ENCODE results near the gene C20orf202.
A peak's percentile ranks its signal among the peaks of the same experiment; 100 is the strongest.

The C20orf202 gene

DNA sequence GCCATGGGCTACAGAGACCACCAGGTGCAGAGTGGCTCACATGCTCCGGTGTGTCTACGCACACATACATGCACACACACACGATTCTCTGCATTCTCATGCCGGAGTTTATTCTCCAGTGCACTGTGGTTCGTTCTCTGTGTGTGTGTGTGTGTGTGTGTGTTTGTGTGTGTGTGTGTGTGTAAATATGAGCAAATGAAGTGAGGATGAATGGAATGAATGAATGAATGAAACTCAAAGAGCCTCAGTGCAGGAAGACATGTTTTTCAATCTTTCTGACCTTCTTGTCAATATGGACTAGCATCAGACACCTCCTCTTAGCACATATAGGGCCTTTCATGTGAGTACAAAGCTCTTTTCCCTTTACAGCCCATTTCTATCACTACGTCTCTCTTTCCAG, 20.1 kb upstream of the C20orf202 start:
- TF ChIP-seq, protein P1, sequence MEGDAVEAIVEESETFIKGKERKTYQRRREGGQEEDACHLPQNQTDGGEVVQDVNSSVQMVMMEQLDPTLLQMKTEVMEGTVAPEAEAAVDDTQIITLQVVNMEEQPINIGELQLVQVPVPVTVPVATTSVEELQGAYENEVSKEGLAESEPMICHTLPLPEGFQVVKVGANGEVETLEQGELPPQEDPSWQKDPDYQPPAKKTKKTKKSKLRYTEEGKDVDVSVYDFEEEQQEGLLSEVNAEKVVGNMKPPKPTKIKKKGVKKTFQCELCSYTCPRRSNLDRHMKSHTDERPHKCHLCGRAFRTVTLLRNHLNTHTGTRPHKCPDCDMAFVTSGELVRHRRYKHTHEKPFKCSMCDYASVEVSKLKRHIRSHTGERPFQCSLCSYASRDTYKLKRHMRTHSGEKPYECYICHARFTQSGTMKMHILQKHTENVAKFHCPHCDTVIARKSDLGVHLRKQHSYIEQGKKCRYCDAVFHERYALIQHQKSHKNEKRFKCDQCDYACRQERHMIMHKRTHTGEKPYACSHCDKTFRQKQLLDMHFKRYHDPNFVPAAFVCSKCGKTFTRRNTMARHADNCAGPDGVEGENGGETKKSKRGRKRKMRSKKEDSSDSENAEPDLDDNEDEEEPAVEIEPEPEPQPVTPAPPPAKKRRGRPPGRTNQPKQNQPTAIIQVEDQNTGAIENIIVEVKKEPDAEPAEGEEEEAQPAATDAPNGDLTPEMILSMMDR (IDR thresholded peaks at IDR 0.05; ENCODE audit: borderline replicate concordance, insufficient read depth, low read depth, low read length), result no peak
- H3K4me3 ChIP-seq (ENCODE audit: low read depth, low read length), result no peak overlapping the region

GRCh38 chr20:1184260-1184637, 19.0 kb upstream of the C20orf202 start:
- TF ChIP-seq, protein P1 (IDR thresholded peaks at IDR 0.05; ENCODE audit: borderline replicate concordance, insufficient read depth, low read depth, low read length), result no peak
- H3K4me3 ChIP-seq (ENCODE audit: low read depth, low read length), result no peak overlapping the region

DNA sequence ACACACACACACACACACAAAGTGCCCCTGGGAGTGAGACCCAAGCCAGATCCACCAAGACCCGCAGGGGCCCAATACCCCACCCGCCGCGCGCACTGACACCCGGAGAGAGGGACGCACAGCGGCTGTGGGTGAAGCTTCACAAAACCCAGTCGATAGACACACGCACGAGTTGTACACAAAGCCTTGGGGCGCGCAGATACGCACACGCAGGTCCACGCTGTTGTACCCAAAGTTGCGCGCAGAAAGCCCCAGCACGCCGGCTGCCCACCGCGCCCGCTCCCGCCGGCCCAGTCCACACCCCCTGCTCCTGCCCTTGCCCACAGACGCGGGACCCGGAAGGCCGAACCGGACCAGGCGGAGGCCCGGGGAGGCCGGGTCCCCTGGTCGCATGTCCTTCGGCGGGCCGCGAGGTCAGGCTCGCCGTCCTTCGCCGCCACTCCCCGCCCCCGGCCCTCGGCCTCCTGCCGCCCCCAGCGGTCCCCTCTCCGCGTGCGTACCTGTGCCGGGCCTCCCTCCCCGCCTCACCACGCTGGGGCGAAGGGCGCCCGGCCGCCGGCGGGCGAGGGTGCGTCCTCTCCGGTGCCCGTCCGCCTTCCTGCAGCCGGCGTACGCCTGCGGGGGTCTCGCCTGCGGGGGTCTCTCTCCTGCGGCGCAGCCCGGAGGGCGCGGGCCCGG, 18.5 kb upstream of the C20orf202 start, which contains the start of gene TMEM74B:
Gene TMEM74B, minus strand, starts transcription at position 344 of the 678 bp plus-strand sequence. CDS start 1,180 bp downstream, outside the sequence.
- no peak within 1 kb of the TSS for H3K4me3 ChIP-seq (ENCODE audit: low read depth, low read length)
- TF ChIP-seq, protein P1 (IDR thresholded peaks at IDR 0.05; ENCODE audit: borderline replicate concordance, insufficient read depth, low read depth, low read length), result no peak

GRCh38 chr20:1185316-1185741, 17.9 kb upstream of the C20orf202 start:
- TF ChIP-seq, protein P1 (IDR thresholded peaks at IDR 0.05; ENCODE audit: borderline replicate concordance, insufficient read depth, low read depth, low read length), result no peak
- H3K4me3 ChIP-seq (ENCODE audit: low read depth, low read length), result no peak overlapping the region

DNA sequence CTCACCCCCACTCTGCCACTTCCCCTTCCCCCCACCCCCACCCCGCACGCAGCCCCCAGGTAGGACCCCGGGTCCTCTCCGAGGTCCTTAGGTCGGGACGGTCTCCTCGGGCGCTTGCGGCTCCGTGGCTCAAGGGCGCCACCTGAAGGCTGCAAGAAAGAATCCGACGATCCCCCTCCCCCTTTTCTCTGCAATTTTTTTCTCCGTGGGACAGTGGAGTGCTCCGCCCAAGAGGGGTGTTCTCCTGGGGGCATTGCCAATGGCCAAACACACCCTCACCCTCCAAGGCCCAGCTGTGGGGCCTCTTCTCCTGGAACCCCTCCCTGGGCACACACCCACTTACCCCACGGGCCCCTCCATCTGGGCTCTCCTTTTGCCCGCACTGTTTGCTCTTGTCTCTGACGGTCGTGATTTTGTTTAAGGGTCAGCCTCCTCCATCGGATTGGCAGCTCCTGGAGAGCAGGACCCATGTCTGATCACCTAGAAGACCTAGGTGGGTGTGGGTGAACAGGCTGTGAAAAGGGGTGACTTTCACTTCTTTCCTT, 17.4 kb upstream of the C20orf202 start:
- H3K4me3 ChIP-seq (ENCODE audit: low read depth, low read length), result no peak overlapping the region
- TF ChIP-seq, protein P1 (IDR thresholded peaks at IDR 0.05; ENCODE audit: borderline replicate concordance, insufficient read depth, low read depth, low read length), result peak; percentile 72

GRCh38 chr20:1186367-1186991, 16.8 kb upstream of the C20orf202 start:
- no peak overlapping the region for H3K4me3 ChIP-seq (ENCODE audit: low read depth, low read length)

More at GRCh38 chr20:1186367-1186991, 16.8 kb upstream of the C20orf202 start:
- TF ChIP-seq, protein P1 (IDR thresholded peaks at IDR 0.05; ENCODE audit: borderline replicate concordance, insufficient read depth, low read depth, low read length), result no peak

Data from GM12875 (cell line).